Measurements from ENCODE around the gene HAGH. TPM values are rescaled to one million over a fixed set of nuclear protein-coding genes. Genes with fewer than 3 reads are reported as not detected.

The HAGH gene
- total RNA-seq, 4 donors from 2014 or later = 30.6 to 56.5 (median 43.4) TPM

GRCh38 chr16:1861730-1862129 is 35.1 kb upstream of the HAGH start:
- WGBS, 2 donors = 75 to 81% methylated on average over 5 of the region's 5 CpGs
- no peak for DNase-seq

DNA sequence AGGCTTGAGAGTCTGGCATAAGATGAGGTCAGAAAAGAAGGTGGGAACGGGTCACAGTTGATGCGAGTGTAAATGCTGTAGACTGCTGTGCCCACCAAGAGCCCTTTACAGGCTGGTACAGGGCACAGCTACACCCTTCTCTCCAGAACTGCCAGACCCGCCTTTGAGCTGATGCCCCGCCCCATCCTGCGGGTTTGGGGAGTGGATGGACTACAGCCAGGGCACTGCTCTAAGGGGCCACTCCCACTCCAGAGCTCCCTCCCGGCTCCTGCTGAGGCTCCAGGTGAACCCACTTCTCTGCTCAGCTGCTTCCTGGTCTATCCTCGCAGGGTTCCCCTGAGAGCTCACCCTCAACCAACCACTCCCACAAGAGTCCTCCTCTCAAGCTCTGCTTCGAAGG is 33.0 kb upstream of the HAGH start:
- intact Hi-C loops (cut with DNase I) = loop anchor here (5.0 kb wide), 1 partner anchor 63 kb away; no protein-coding TSS in a partner anchor

More at GRCh38 chr16:1861730-1862129, 35.1 kb upstream of the HAGH start:
- no peak overlapping the region for H3K4me3 ChIP-seq
- TF ChIP-seq, protein P1, sequence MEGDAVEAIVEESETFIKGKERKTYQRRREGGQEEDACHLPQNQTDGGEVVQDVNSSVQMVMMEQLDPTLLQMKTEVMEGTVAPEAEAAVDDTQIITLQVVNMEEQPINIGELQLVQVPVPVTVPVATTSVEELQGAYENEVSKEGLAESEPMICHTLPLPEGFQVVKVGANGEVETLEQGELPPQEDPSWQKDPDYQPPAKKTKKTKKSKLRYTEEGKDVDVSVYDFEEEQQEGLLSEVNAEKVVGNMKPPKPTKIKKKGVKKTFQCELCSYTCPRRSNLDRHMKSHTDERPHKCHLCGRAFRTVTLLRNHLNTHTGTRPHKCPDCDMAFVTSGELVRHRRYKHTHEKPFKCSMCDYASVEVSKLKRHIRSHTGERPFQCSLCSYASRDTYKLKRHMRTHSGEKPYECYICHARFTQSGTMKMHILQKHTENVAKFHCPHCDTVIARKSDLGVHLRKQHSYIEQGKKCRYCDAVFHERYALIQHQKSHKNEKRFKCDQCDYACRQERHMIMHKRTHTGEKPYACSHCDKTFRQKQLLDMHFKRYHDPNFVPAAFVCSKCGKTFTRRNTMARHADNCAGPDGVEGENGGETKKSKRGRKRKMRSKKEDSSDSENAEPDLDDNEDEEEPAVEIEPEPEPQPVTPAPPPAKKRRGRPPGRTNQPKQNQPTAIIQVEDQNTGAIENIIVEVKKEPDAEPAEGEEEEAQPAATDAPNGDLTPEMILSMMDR (IDR thresholded peaks at IDR 0.05) = no peak
- TF ChIP-seq POLR2A (IDR thresholded peaks at IDR 0.05) = no peak
- H3K27me3 ChIP-seq = peaks cover 0 to 73% (median 3%) of the 10 kb centered on the region in 4 donors
- H3K27ac ChIP-seq = no peak overlapping the region
- no peaks in the 10 kb centered on the region for H3K36me3 ChIP-seq
- H3K9me3 ChIP-seq = no peaks in the 10 kb centered on the region
- peaks cover 0 to 11% (median 0%) of the 10 kb centered on the region in 3 donors for H3K4me1 ChIP-seq
- intact Hi-C loops (cut with DNase I) = loop anchor here (5.0 kb wide), 1 partner anchor 61 kb away; no protein-coding TSS in a partner anchor

DNA sequence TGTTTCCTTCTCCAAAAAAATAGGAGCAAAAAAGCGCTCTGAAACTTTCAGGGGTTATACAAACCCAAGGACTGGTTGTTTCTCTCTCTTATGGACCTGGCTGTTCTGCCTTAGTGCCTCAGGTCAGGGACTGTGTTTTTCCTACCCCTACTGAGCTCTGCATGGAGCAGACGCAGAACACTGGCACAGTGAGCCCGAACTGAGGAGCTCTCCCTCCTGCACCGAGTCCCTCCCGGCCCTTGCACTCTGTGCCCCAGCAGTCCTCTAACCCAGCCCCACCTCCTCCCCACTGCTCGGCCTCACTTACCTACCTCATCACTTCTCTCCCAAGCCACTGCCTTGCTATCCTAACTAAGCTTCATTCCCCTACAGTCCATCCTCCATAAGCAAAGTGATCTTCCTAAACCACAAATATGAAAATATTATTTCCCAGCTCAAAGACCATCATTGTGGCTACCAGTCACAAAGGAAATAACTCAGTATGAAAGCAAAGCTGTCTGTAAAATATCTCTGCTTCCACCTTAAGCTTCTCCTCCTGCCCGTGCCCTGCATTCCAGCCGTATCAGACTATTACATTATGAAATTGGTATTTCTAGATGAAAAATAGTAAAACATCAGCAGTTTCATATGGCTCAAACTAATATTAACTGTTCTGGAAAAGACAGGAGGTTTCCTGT is 31.7 kb upstream of the HAGH start:
- H3K4me1 ChIP-seq = peaks cover 0 to 7% (median 0%) of the 10 kb centered on the region in 3 donors
- no peak for DNase-seq
- no peak overlapping the region for H3K27ac ChIP-seq
- H3K4me3 ChIP-seq = no peak overlapping the region
- TF ChIP-seq, protein P1 (IDR thresholded peaks at IDR 0.05) = no peak
- TF ChIP-seq POLR2A (IDR thresholded peaks at IDR 0.05) = no peak
- H3K27me3 ChIP-seq = peaks cover 0 to 61% (median 3%) of the 10 kb centered on the region in 4 donors
- no peaks in the 10 kb centered on the region for H3K36me3 ChIP-seq
- no peaks in the 10 kb centered on the region for H3K9me3 ChIP-seq
- WGBS, 2 donors = 44 to 53% methylated on average over 8 of the region's 8 CpGs
- intact Hi-C loops (cut with DNase I) = no loop called here

More for the DNA sequence above, 33.0 kb upstream of the HAGH start:
- H3K4me1 ChIP-seq = peaks cover 0 to 11% (median 0%) of the 10 kb centered on the region in 3 donors
- no peak for TF ChIP-seq POLR2A (IDR thresholded peaks at IDR 0.05)
- TF ChIP-seq, protein P1 (IDR thresholded peaks at IDR 0.05) = no peak
- H3K4me3 ChIP-seq = no peak overlapping the region
- no peaks in the 10 kb centered on the region for H3K9me3 ChIP-seq
- DNase-seq = no peak
- H3K36me3 ChIP-seq = no peaks in the 10 kb centered on the region
- H3K27ac ChIP-seq = no peak overlapping the region
- H3K27me3 ChIP-seq = peaks cover 0 to 65% (median 3%) of the 10 kb centered on the region in 4 donors
- 20 to 22% methylated on average over 7 to 8 of the region's 8 CpGs for WGBS, 2 donors

- no peak overlapping the region for H3K4me3 ChIP-seq
- no peaks in the 10 kb centered on the region for H3K36me3 ChIP-seq
- TF ChIP-seq, protein P1 (IDR thresholded peaks at IDR 0.05) = no peak
- no peak for TF ChIP-seq POLR2A (IDR thresholded peaks at IDR 0.05)
- peaks cover 0 to 7% (median 0%) of the 10 kb centered on the region in 3 donors for H3K4me1 ChIP-seq
- WGBS, 2 donors = 41 to 50% methylated on average over 5 of the region's 5 CpGs
- no peak for DNase-seq
- no peaks in the 10 kb centered on the region for H3K9me3 ChIP-seq
- intact Hi-C loops (cut with DNase I) = no loop called here
- no peak overlapping the region for H3K27ac ChIP-seq
- peaks cover 0 to 57% (median 3%) of the 10 kb centered on the region in 4 donors for H3K27me3 ChIP-seq
These were observed 30.9 kb upstream of the HAGH start for GRCh38 chr16:1857433-1858097.

DNA sequence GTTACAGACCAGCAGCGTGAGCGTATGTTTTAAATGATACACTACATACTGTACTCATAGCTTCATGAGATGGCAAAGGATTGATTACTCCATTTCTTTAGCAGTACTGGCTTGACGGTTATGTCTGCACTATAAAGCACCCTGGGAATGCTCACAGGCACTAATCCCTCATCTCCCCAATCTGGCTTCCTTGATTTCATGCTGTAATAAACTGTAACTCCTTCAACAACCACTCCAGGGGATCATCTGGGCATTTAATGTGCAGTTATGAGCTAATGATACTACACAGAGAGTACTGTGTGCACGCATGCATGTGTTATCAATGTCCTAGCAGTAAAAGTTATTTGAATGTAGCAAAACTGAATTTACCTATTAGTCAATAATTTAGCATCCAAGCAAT is 25.2 kb upstream of the HAGH start:
- WGBS, 2 donors = 74 to 75% methylated on average over 4 of the region's 4 CpGs
- no peaks in the 10 kb centered on the region for H3K9me3 ChIP-seq
- intact Hi-C loops (cut with DNase I) = no loop called here
- H3K36me3 ChIP-seq = no peaks in the 10 kb centered on the region
- no peak for DNase-seq
- TF ChIP-seq, protein P1 (IDR thresholded peaks at IDR 0.05) = no peak
- peaks cover 0 to 30% (median 0%) of the 10 kb centered on the region in 4 donors for H3K27me3 ChIP-seq
- H3K4me3 ChIP-seq = no peak overlapping the region
- H3K4me1 ChIP-seq = no peaks in the 10 kb centered on the region
- no peak overlapping the region for H3K27ac ChIP-seq
